ENCODE measurements around the gene ZBTB14.

GRCh38 chr18:5268874-5269273 lies 26.7 kb downstream of the ZBTB14 start:
- TF ChIP-seq CTCF (conservative IDR thresholded peaks at IDR 0.05 in 1 of 2, IDR thresholded peaks at IDR 0.05 in 1 of 2; ENCODE audit: extremely low read depth in 1 of 2, insufficient read depth in 1 of 2, low read depth in 1 of 2, low read length in 2 of 2) = no peak
- no peak for TF ChIP-seq EZH2 (IDR thresholded peaks at IDR 0.05; ENCODE audit: borderline replicate concordance, low read length)

Measured in mammary epithelial cell (primary cell).